ENCODE measurements around the gene CADM1.

DNA sequence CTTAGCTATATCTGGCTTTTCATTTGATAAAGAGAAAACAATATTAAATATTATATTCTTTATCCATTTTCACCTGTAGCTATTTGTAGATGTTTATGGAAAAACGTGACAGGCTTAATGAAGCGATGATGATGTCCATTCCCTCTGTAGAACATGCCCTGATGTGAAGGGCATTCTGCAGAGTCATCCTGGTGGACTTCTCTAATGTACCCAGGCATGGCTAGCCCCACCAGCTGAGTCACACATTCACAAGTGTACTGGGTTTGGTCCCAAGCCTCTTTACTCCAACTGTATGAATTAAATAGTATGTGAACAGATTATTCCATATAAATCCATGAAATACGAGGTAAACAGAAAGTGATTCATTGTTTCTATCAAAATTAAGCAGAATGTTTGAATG, 139.3 kb downstream of the CADM1 start:
- TF ChIP-seq MXI1 (IDR thresholded peaks at IDR 0.05; ENCODE audit: low read depth, low read length) = no peak
- TF ChIP-seq, protein P1, sequence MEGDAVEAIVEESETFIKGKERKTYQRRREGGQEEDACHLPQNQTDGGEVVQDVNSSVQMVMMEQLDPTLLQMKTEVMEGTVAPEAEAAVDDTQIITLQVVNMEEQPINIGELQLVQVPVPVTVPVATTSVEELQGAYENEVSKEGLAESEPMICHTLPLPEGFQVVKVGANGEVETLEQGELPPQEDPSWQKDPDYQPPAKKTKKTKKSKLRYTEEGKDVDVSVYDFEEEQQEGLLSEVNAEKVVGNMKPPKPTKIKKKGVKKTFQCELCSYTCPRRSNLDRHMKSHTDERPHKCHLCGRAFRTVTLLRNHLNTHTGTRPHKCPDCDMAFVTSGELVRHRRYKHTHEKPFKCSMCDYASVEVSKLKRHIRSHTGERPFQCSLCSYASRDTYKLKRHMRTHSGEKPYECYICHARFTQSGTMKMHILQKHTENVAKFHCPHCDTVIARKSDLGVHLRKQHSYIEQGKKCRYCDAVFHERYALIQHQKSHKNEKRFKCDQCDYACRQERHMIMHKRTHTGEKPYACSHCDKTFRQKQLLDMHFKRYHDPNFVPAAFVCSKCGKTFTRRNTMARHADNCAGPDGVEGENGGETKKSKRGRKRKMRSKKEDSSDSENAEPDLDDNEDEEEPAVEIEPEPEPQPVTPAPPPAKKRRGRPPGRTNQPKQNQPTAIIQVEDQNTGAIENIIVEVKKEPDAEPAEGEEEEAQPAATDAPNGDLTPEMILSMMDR (IDR thresholded peaks at IDR 0.05 in 2 of 3, conservative IDR thresholded peaks at IDR 0.05 in 1 of 3; ENCODE audit: insufficient read depth in 2 of 3, low read depth in 1 of 3, low read length in 3 of 3) = no peak
- TF ChIP-seq, protein P2, sequence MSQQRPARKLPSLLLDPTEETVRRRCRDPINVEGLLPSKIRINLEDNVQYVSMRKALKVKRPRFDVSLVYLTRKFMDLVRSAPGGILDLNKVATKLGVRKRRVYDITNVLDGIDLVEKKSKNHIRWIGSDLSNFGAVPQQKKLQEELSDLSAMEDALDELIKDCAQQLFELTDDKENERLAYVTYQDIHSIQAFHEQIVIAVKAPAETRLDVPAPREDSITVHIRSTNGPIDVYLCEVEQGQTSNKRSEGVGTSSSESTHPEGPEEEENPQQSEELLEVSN (IDR thresholded peaks at IDR 0.05; ENCODE audit: borderline replicate concordance in 1 of 2, extremely low read depth in 1 of 2, insufficient read depth in 1 of 2, insufficient read length in 1 of 2, low read depth in 1 of 2, low read length in 1 of 2, poor library complexity in 1 of 2, severe bottlenecking in 1 of 2) = no peak
- no peak for TF ChIP-seq POLR2AphosphoS5 (IDR thresholded peaks at IDR 0.05; ENCODE audit: control insufficient read depth, insufficient read depth, low read depth, low read length)
- no peak for TF ChIP-seq CREB1 (IDR thresholded peaks at IDR 0.05)
- TF ChIP-seq CREB1 (CRISPR knock-in tag; IDR thresholded peaks at IDR 0.05) = no peak
- TF ChIP-seq, protein P3, sequence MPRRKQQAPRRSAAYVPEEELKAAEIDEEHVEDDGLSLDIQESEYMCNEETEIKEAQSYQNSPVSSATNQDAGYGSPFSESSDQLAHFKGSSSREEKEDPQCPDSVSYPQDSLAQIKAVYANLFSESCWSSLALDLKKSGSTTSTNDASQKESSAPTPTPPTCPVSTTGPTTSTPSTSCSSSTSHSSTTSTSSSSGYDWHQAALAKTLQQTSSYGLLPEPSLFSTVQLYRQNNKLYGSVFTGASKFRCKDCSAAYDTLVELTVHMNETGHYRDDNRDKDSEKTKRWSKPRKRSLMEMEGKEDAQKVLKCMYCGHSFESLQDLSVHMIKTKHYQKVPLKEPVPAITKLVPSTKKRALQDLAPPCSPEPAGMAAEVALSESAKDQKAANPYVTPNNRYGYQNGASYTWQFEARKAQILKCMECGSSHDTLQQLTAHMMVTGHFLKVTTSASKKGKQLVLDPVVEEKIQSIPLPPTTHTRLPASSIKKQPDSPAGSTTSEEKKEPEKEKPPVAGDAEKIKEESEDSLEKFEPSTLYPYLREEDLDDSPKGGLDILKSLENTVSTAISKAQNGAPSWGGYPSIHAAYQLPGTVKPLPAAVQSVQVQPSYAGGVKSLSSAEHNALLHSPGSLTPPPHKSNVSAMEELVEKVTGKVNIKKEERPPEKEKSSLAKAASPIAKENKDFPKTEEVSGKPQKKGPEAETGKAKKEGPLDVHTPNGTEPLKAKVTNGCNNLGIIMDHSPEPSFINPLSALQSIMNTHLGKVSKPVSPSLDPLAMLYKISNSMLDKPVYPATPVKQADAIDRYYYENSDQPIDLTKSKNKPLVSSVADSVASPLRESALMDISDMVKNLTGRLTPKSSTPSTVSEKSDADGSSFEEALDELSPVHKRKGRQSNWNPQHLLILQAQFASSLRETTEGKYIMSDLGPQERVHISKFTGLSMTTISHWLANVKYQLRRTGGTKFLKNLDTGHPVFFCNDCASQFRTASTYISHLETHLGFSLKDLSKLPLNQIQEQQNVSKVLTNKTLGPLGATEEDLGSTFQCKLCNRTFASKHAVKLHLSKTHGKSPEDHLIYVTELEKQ (CRISPR knock-in tag; IDR thresholded peaks at IDR 0.05) = no peak
- TF ChIP-seq, protein P4, sequence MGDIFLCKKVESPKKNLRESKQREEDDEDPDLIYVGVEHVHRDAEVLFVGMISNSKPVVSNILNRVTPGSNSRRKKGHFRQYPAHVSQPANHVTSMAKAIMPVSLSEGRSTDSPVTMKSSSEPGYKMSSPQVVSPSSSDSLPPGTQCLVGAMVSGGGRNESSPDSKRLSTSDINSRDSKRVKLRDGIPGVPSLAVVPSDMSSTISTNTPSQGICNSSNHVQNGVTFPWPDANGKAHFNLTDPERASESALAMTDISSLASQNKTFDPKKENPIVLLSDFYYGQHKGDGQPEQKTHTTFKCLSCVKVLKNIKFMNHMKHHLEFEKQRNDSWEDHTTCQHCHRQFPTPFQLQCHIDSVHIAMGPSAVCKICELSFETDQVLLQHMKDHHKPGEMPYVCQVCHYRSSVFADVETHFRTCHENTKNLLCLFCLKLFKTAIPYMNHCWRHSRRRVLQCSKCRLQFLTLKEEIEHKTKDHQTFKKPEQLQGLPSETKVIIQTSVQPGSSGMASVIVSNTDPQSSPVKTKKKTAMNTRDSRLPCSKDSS (IDR thresholded peaks at IDR 0.05; ENCODE audit: low read depth, partially characterized antibody) = no peak
- no peak for TF ChIP-seq CHD2 (IDR thresholded peaks at IDR 0.05; ENCODE audit: low read depth, low read length)
- TF ChIP-seq, protein P5, sequence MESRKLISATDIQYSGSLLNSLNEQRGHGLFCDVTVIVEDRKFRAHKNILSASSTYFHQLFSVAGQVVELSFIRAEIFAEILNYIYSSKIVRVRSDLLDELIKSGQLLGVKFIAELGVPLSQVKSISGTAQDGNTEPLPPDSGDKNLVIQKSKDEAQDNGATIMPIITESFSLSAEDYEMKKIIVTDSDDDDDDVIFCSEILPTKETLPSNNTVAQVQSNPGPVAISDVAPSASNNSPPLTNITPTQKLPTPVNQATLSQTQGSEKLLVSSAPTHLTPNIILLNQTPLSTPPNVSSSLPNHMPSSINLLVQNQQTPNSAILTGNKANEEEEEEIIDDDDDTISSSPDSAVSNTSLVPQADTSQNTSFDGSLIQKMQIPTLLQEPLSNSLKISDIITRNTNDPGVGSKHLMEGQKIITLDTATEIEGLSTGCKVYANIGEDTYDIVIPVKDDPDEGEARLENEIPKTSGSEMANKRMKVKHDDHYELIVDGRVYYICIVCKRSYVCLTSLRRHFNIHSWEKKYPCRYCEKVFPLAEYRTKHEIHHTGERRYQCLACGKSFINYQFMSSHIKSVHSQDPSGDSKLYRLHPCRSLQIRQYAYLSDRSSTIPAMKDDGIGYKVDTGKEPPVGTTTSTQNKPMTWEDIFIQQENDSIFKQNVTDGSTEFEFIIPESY (CRISPR knock-in tag; IDR thresholded peaks at IDR 0.05) = no peak

All from K562 (cell line).